ACHN (cell line): Measurements from ENCODE around the gene MAPK8IP3.
"Not testable (repeated sequence)": the region's sequence is repeated elsewhere in the genome, so short reads cannot be mapped to it uniquely, and the experiment has no call there.

ENCODE experiments used
- DNase-seq: peaks from one replicate; pipeline ENCODE4 v3.0.0-alpha.2; 2015
- in situ Hi-C: cut with HindIII; loops from 2 replicates; pipeline ENCODE4 v1.10.0; 2017; ENCODE audit warnings: low sequenced_read_pairs, low pct_ligation_motif_present, low pct_unique_long_range_greater_than_20kb

The MAPK8IP3 gene

DNA sequence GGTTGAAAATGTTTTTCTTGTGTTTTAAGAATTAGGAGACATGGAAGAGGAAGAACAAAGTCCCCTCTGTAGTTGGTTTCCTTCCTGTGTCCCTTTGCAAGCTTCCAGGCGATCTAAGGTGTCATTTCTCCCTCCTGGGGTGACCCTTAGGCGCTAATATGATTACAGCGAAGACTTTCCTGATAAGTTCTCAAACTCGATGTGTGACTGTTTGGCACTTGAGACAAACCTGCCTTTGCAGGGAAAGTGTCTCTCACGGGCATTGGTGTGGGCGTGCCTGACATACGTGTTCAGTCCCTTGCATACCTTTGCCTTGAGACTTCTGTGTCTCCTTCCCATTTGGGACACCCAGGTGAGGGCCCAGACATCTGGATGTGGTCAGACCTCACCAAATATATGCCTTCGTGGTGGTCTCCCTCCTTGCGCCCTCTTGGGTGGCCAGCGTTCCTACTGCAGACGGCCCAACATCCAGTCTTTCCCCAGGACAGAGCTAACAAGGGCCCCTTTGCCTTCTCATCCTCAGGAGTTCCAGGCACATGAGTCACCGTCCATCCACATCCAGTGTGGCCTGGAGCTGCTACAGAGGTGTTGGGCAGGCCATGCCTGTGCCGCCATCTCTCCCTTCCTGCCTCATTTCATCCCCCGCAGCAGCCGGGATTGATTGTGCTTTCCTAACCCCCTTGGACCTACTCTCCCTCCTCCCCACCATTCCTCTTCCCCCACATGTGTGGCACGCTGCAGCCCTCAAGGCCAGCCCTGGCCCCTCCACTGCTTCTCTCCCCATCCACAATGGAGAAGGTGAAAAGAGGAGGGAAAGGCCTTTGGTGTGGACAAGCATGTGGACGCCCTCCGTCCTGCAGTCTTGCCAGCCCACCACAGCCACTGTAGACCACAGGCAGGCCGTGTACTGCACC, 31.0 kb upstream of the MAPK8IP3 start:
- peak; percentile 73 for DNase-seq
- in situ Hi-C loops, result no loop called here

DNA sequence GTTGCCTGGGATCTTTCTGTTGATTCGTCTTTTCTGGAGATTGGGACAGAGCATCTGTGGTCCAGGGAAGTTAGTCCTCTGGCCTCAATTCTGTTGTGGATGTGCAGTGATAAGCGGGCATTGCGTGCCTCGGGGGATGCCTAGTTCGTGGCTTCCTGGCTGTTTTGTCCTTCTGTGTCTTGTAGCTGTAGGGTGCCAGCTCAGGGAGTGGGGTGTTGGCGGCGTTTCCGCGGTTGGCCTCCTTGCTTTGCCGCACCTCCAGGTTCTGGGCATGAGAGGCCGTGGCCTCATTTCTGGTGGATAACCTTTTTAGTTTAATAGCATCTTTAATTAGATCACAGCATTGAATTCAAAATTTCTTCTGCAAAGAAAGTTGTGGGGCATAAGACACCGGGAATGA, 29.3 kb upstream of the MAPK8IP3 start:
- no peak for DNase-seq
- in situ Hi-C loops, result no loop called here

DNA sequence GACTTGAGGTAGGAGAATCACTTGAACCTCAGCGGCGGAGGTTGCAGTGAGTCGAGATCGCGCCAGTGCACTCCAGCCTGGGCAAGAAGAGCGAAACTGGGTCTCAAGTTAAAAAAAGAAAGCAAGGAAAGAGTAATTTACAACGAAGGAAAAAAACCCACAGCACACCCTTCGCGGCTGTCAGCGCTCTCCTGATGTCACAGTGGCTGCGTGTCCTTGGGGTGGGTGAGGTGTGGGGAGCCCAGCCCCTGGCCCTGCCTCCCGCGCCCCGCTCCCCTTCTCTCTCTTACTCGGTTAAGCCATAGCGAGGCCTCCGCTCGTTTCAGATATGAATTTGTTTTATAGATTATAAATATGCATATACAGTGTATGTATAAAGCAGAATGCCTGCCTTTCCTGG, 28.7 kb upstream of the MAPK8IP3 start:
- in situ Hi-C loops, result no loop called here
- no peak for DNase-seq

DNA sequence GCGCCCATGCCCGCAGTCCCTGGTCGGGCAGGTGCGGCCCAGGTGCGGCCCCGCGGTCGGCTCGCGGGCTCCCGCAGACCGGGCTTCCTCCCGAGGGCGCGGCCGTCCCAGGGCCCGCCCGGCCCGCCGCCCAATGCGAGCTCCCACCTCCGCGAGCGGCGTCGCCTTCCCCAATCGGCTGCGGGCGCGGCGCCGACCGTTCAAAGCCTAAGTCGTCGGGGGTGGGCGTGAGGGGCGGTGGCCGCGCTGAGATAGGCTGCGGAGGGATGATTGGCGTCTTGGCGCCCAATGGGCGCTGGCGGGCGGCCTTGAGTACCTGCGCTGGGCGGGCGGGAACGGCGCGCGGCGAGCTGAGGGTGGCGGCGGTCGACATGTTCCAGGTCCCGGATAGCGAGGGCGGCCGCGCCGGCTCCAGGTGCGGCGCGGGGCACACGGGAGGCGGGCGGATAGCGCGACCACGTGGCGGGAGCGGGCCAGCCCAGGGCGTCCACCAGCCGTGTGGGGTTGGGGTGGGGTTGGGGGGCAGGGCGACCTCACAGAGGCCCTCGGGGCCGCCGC, 28.0 kb upstream of the MAPK8IP3 start, which contains the start of gene JPT2:
TSS of gene JPT2 (plus strand) at position 338 of the 558 bp plus-strand sequence. CDS start at position 372, 34 bp downstream.
- DNase-seq, result peak; percentile 99
- in situ Hi-C loops, result no loop called here

DNA sequence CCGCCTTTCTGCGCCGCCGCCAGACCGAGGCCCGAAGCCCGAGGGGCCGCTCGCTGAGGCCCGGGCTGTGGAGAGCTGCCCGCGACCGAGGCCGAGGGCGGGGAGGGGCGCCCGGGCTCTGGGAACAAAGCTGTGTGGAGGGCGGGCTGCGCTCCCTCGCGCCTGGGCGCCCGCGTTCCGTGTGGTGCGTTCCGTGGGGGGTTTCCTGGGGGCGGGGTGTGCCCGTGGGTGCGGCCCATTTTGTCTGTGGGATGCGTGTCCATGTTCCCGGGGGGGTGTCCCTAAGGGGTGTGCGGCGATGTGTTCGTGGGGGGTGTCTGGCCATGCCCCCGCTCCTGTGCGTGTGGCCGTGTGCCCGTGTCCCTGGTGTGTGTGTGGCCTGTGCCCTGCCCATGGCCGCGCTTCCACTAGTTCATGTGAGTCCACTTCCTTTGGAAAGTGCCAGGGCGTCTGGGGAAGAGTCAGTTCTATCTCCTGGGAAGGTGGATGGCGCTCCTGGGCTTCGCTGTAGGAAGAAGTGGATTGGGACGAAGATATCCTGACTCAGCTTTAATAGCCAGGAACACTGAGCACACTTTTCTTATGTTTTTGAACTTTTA, 27.4 kb upstream of the MAPK8IP3 start:
- DNase-seq, result peak; percentile 59
- in situ Hi-C loops, result no loop called here

DNA sequence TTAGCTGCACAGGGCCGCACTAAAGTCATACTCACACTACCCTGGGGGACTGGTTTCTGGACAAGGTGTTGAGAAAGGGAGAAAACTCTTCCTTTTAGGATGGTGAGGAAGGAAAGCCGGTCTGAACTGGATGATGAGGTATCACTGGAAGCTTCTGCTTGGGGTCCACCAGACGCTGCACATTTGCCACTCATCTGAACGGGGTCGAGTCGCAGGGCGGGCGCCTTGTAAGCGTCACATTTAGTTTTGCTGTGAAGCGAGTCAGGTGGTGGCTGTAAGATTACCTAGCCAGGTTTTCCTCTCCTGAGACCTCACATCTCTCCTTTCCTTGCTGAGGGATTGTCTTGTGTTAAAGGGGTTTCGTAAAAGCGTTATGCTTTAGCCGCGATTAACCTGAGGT, 25.6 kb upstream of the MAPK8IP3 start:
- no peak for DNase-seq
- in situ Hi-C loops, result no loop called here

DNA sequence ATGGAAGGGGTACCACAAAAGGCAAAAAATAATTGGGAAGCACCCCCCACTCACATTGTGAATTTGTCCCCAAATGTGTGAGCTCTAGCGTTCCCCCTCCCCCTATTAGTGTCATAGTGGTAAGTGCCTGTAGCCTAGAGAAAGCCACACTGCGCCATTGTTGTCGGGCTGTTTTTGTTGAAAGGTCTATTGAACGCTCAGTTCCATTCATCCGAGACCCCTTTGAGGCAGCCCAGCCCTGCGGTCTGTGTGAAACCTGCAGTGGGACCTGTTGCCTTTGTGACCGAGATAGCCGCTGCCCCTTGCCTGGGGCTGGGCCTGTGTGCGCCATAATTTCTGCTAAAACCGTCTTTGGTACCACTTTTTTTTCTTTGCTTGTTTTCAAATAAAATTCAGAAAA, 25.0 kb upstream of the MAPK8IP3 start:
- no peak for DNase-seq
- in situ Hi-C loops, result no loop called here

DNA sequence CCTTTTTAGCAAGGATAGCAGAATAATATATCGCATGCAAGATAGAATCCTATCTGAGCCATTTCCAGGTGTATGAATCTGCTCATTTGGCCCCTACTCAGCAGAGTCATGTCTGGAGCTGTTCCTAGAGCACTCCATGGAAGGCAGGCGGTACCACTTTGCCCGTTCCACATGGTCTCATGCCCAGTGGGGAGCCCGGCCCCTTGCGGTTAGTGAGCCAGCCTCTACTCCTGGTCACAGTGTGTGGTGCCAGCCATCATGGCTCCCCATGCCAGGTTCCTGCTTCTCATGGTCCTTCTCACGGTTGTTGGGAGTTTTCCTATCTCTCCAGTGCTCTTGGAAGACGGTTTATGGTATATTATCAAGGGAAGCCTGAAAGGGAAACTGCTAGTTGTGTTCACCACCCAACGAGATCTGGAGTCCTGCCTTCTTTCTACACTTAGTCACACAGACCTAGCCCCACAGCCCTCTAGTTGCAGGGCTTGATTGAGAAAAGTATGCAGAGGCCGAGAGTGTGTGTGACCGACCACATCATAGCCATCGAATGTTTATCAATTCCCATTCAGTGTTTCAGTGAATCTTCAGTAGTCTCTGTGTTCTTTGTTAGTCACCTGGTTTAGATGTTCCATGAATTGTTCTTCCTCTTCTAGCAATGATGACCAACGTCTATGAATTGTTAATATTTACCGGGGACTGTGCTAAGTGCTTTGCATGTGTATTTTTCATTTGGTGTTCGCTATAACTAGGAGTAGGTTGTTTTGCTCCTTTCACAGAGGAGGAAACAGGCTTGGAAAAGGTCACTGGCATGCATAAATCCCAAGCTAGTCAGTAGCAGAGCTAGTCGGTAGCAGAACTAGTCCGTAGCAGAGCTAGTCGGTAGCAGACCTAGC, 18.3 kb upstream of the MAPK8IP3 start:
- in situ Hi-C loops, result no loop called here
- DNase-seq, result peak; percentile 95

DNA sequence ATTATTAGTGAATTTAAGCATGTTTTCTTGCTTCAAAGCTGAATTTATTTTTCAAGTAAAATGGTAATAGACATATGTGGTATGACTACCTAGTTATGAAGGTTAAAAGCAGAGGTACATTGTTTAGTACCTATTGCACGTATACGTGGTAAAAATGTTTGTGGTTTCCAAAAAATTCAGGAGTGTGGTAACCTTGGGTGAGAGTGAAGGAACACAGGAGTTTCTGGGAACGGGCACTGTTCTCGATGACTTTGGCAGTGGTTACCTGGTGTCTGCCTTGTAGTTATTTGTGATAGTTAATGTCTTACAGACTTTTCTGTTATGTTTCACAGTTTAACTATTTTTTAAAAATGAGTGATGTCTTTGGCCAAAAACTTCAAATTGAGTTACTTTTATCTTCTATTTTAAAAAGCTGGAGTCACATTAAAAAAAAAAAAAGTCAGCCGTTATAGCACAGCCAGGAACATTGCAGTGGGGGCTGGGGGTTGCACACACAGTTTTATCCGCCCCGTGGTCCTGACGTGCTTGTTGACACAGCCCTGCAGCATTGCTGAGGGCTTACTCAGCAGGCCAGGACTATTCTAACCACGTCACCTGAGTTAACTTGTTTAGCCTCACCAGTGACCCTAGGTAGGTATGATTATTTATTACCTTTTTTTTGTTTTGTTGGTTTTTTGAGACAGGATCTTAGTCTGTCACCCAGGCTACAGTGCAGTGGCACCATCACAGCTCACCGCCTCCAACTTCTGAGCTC, 17.0 kb upstream of the MAPK8IP3 start:
- peak; percentile 96 for DNase-seq
- in situ Hi-C loops, result no loop called here

DNA sequence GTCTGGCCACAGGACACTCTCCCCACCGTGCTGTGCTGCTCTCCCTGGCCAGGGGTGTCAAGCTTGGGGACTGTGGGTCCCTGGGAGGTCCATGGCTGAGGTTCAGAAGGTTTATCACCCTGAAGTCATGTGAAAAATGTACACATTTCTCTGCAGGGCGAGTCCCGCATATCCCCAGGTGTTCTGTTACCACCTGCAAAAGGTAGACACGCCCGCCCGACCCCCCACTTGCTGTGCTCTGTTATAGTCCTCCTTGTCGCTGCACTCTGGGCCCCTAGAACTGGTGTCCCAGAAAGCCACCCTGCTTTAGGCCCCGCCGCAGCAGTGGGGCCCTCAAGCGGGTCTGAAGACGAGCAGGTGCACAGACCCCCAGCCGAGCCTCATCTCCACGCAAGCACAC, 16.1 kb upstream of the MAPK8IP3 start:
- in situ Hi-C loops, result no loop called here
- no peak for DNase-seq

DNA sequence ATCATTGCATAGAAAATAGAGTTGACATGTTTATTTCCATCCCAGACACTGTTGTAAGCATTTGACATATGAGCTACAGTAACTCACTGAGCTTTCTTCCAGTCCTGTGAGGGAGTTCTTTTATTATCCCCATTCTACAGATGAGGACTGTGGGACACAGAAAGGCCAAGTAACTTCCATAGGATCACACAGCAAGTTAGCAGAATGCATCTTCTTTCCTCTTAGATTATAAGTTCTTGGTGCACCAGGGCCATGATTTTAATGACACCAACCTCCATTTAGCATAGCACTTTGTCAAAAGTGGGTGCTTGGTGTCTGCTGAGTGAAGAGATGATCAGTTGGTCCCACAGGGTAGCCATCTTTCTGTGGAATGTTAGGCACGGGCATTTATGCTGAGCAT, 15.2 kb upstream of the MAPK8IP3 start:
- in situ Hi-C loops, result no loop called here
- DNase-seq, result no peak

DNA sequence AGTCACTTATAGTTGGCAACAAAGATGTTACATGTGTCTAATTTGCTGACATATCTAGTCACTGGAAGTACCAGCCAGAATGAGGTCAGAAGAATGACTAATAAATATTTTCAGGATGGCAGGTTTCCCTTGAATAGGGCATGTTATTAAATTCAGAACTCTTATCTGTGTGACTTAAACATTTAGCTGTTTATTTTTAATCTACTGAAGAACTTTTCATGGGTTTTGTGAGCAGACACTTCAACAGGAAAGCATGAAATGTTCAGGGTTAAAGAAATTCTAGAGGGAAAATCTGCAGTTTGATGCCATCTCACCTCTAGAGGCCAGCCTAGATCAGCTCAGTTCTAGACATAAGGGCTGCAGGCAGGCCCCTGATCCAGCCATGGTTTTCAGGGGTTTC, 14.7 kb upstream of the MAPK8IP3 start:
- in situ Hi-C loops, result no loop called here
- peak; percentile 71 for DNase-seq

DNA sequence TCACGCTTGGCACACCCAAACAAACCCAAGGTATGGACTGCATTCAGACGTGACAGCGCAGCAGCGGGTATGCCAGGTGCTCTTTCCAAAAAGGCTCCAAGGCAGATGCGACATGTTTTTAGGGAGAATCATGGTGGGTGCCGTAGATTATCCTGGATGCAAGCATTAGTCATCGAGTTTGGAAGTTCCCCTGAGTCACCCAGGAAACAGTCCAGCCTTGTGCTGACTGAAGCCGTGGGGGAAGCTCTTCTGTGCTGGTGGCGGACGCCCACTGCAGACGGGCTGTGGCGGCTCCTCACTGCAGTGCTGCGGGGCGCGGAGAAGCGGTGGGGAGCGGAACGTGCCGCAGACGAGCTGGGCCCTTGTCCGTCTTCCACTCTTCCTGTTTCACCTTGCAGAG, 14.0 kb upstream of the MAPK8IP3 start:
- in situ Hi-C loops, result no loop called here
- peak; percentile 92 for DNase-seq

DNA sequence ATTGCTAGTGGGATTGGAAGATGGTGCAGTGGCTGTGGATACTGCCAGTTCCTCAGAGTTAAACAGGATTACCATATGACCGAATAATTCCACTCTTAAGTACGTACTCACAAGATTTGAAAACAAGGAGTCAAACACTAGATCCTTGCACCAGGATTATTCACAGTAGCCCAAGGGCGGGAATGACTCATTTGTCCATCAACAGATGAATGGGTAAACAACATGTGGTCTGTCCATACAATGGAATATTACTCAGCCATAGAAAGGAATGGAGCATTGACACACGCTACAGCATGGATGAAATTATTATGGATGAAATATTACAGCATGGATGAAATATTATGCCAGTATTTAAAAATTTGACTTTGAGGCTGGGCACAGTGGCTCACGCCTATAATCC, 9.1 kb upstream of the MAPK8IP3 start:
- in situ Hi-C loops, result no loop called here
- no peak for DNase-seq

DNA sequence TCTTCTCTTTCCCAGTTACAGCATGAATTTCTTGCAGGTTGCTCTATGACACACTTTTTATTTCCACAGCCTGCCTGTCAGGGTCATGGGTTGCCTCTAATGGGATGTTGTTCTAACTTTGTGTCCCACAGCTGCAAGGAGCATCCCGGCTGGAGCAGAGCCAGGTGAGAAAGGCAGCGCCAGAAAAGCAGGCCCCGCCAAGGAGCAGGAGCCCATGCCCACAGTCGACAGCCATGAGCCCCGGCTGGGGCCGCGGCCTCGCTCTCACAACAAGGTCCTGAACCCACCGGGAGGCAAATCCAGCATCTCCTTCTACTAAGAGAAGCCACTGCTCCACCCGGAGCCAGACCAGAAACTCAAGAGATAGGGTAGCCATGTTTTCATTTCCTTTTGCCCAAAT, 7.3 kb upstream of the MAPK8IP3 start:
- in situ Hi-C loops, result no loop called here
- DNase-seq, result no peak

DNA sequence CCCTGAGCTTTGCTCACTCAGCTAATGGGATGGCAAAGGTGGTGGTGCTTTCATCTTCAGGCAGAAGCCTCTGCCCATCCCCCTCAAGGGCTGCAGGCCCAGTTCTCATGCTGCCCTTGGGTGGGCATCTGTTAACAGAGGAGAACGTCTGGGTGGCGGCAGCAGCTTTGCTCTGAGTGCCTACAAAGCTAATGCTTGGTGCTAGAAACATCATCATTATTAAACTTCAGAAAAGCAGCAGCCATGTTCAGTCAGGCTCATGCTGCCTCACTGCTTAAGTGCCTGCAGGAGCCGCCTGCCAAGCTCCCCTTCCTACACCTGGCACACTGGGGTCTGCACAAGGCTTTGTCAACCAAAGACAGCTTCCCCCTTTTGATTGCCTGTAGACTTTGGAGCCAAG, 5.7 kb upstream of the MAPK8IP3 start:
- DNase-seq, result no peak
- in situ Hi-C loops, result no loop called here

DNA sequence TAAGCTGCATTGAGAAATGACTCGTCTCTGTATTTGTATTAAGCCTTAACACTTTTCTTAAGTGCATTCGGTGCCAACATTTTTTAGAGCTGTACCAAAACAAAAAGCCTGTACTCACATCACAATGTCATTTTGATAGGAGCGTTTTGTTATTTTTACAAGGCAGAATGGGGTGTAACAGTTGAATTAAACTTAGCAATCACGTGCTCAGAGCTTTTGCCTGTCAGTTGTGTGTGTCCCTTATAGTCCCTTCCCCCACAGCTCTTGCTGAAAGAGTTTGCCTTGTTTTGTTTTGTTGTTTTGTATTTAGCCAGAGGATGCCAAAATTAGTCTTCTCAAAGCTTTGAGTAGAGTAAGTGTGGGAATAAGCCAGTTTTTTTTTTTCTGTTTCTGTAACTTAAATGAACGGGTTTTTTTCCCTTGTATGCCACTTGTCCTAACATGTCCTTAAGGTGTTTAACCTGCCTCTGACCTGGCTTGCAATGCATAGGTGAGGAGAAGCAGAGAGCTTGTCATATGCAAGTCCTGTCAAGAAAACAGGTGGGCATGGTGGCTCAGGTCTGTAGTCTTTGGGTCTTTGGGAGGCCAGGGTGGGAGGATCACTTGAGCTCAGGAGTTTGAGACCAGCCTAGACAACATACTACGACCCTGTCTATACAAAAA, 4.6 kb upstream of the MAPK8IP3 start:
- DNase-seq, result no peak
- in situ Hi-C loops, result no loop called here

DNA sequence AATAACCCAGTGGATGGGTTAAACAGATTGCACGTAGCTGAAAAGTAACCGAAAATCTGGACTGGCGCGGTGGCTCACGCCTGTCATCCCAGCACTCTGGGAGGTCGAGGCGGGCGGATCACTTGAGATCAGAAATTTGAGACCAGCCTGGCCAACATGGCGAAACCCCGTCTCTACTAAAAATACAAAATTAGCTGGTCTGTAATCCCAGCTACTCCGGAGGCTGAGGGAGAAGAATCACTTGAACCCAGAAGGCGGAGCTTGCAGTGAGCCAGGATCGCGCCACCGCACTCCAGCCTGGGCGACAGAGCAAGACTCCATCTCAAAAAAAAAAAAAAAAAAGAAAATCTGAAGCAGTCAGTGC, 689 bp upstream of the MAPK8IP3 start:
- DNase-seq, in situ Hi-C loops: not testable (repeated sequence)
